BLaER1 (cell line): ENCODE results near the gene KRI1.
A peak's percentile ranks its signal among the peaks of the same experiment; 100 is the strongest.

ENCODE experiments used
- H3K27ac ChIP-seq: shearing (Covaris generic); formaldehyde crosslinking; 2 replicates; pipeline ENCODE4 v1.8.1; 2022
- H3K27me3 ChIP-seq: shearing (Covaris generic); formaldehyde crosslinking; 2 replicates; pipeline ENCODE4 v1.8.1; 2022
- H3K36me3 ChIP-seq: shearing (Covaris generic); formaldehyde crosslinking; 2 replicates; pipeline ENCODE4 v1.8.1; 2022
- H3K4me1 ChIP-seq: shearing (Covaris generic); formaldehyde crosslinking; 2 replicates; pipeline ENCODE4 v1.8.1; 2022
- H3K4me2 ChIP-seq: shearing (Covaris generic); formaldehyde crosslinking; 2 replicates; pipeline ENCODE4 v1.8.1; 2022
- H3K4me3 ChIP-seq: shearing (Covaris generic); formaldehyde crosslinking; 2 replicates; pipeline ENCODE4 v1.8.1; 2022
- H3K9ac ChIP-seq: shearing (Covaris generic); formaldehyde crosslinking; 2 replicates; pipeline ENCODE4 v1.8.1; 2022
- H3K9me3 ChIP-seq: shearing (Covaris generic); formaldehyde crosslinking; 2 replicates; pipeline ENCODE4 v1.8.1; 2022
- H4K20me1 ChIP-seq: shearing (Covaris generic); formaldehyde crosslinking; 2 replicates; pipeline ENCODE4 v1.8.1; 2022
- Cebpa-rat ChIP-seq: shearing (Covaris generic); IDR thresholded peaks from 2 replicates; pipeline ENCODE4 v1.8.1; 2022

Gene KRI1

DNA sequence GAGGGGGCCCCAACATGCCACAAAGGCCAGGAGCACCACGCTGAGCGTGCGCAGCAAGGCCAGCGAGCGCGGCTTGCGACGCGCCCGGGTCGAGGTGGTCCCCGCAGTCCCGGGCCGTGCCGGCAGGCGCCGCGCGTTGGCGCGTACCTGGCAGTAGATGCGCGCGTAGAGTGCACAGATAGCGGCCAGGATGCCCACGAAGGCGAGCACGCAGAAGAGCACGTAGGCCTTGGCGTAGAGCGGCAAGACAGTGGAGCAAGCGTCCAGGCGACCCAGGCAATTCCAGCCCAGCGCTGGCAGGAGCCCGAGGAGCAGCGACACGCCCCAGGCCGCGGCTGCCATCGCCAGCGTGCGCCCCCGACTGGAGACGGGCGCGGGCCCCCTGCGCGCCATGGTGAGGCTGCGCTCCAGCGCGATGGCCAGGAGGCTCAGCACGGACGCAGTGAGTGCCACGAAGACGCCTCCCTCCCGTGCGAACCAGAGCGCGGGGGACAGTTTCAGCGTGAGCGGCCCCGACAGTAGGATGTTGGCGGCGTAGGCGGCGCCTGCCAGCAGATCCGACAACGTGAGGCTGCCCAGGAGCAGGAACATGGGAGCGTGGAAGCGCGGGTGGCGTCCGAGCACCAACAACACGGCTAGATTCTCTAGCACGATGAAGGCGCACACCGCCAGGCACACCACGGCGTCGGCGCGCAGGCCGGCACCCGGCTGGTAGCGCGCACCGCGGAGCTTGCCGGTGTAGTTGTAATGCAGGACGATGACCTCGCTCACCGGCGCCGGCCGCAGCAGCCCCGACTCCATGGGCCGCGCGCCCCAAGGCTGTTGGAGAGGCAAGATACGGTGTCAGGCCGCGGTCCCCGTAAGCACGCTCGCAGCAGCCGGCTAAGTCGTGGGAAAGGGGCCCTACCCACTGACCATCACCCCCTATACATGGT, 51.3 kb downstream of the KRI1 start:
- peak overlapping the region; percentile 100 for H3K4me2 ChIP-seq
- no peaks in the 10 kb centered on the region for H3K9me3 ChIP-seq
- H3K4me3 ChIP-seq, result no peak overlapping the region
- H3K27me3 ChIP-seq, result no peaks in the 10 kb centered on the region
- no peak for TF ChIP-seq Cebpa-rat
- H3K36me3 ChIP-seq, result peaks cover 13% of the 10 kb centered on the region
- no peak overlapping the region for H3K9ac ChIP-seq
- no peaks in the 10 kb centered on the region for H4K20me1 ChIP-seq
- no peak overlapping the region for H3K27ac ChIP-seq
- H3K4me1 ChIP-seq, result peaks cover 91% of the 10 kb centered on the region

DNA sequence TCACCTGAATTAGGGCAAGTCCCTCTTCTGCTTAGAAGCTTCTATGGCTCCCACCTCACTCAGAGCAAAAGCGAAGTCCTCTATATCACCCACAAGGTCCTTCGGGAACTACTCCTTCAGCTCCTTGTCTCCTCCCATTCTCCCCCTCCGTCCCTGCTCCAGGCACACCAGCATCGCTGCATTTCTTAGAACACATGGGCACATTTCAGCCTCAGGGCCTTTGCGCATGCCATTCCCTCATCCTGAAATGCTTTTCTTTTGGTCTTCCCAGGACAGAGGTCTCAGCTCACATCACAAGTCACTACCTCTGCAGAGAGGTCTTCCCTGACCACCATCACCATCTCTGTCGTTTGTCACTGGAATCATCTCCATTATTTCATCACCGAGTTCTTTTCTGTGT, 52.6 kb downstream of the KRI1 start:
- no peak overlapping the region for H3K9ac ChIP-seq
- H3K9me3 ChIP-seq, result no peaks in the 10 kb centered on the region
- no peak overlapping the region for H3K4me2 ChIP-seq
- no peak overlapping the region for H3K4me3 ChIP-seq
- no peaks in the 10 kb centered on the region for H3K27me3 ChIP-seq
- H3K36me3 ChIP-seq, result peaks cover 13% of the 10 kb centered on the region
- H3K27ac ChIP-seq, result no peak overlapping the region
- H4K20me1 ChIP-seq, result no peaks in the 10 kb centered on the region
- TF ChIP-seq Cebpa-rat, result no peak
- H3K4me1 ChIP-seq, result peaks cover 86% of the 10 kb centered on the region

GRCh38 chr19:10510301-10510802, 55.5 kb downstream of the KRI1 start:
- Histone ChIP-seq H3K36me3 (peaks cover 13% of the 10 kb centered on the region), H3K4me3 (no peak overlapping the region), H3K9ac (0 out of 2 replicates have a peak overlapping the region, but pooled peaks have one; percentile 3), H3K4me2 (peak overlapping the region; percentile 65), H3K27ac (0 out of 2 replicates have a peak overlapping the region, but pooled peaks have one; percentile 16), H3K4me1 (peaks cover 57% of the 10 kb centered on the region), H3K27me3 (no peaks in the 10 kb centered on the region), H3K9me3 (no peaks in the 10 kb centered on the region), H4K20me1 (no peaks in the 10 kb centered on the region)
- TF ChIP-seq Cebpa-rat, result no peak

DNA sequence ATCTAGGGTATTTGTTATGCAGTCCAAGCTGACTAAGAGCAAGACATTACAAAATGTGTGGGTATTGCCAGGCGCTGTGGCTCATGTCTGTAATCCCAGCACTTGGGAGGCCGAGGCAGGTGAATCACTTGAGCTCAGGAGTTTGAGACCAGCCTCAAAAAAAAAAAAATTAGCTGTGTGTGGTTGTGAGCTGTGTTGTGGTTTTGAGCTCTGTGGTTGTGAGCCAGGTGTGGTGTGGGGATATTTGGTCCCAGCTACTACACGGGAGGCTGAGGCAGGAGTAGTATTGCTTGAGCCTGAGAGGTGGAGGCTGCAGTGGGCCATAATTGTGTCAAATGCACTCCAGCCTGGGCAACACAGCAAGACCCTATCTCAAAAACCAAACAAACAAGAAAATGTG, 57.1 kb downstream of the KRI1 start:
- H3K36me3 ChIP-seq, result peaks cover 3% of the 10 kb centered on the region
- H3K4me3 ChIP-seq, result no peak overlapping the region
- H3K27ac ChIP-seq, result no peak overlapping the region
- no peak for TF ChIP-seq Cebpa-rat
- no peaks in the 10 kb centered on the region for H3K9me3 ChIP-seq
- no peak overlapping the region for H3K9ac ChIP-seq
- H3K27me3 ChIP-seq, result no peaks in the 10 kb centered on the region
- no peak overlapping the region for H3K4me2 ChIP-seq
- H3K4me1 ChIP-seq, result peaks cover 51% of the 10 kb centered on the region
- H4K20me1 ChIP-seq, result no peaks in the 10 kb centered on the region

- Histone ChIP-seq H3K9ac (no peak overlapping the region), H3K4me1 (peaks cover 52% of the 10 kb centered on the region), H3K36me3 (no peaks in the 10 kb centered on the region), H3K9me3 (no peaks in the 10 kb centered on the region), H4K20me1 (no peaks in the 10 kb centered on the region), H3K4me2 (no peak overlapping the region), H3K27me3 (no peaks in the 10 kb centered on the region), H3K27ac (no peak overlapping the region), H3K4me3 (no peak overlapping the region)
- TF ChIP-seq Cebpa-rat, result no peak
These were observed 57.8 kb downstream of the KRI1 start for GRCh38 chr19:10508036-10508435.

DNA sequence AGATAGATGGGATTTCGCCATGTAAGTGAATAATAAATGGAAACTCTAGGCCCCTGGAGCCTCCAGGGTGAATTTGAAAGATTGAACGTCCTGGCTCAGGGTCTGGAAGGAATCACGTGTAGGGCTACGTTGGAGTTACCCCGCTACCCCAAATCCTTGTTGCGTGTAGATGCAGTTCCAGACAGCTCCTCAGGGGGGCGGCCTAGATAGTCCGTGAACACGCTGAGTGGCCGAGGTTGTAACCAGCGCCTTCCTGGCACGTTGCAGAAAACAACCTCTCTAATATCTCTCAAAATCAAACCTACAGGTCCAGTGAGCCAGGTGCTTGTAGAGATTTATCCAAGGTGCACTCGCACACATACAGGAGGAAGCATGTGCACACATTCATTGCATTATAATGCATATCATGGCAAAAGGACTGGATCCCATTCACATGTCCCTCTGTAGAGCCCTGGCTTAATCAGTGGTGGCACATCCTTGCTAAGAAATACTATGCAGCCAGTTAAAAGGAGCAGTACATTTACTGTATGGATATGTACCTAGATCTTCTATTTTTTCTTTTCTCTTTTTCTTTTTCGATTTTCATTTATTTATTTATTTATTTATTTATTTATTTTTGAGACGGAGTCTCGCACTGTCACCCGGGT, 60.1 kb downstream of the KRI1 start:
- no peak for TF ChIP-seq Cebpa-rat
- no peak overlapping the region for H3K4me2 ChIP-seq
- H3K27ac ChIP-seq, result no peak overlapping the region
- H3K36me3 ChIP-seq, result no peaks in the 10 kb centered on the region
- H4K20me1 ChIP-seq, result no peaks in the 10 kb centered on the region; the same call in 1 of the 2 replicates
- H3K4me3 ChIP-seq, result no peak overlapping the region
- no peaks in the 10 kb centered on the region for H3K27me3 ChIP-seq
- H3K4me1 ChIP-seq, result peaks cover 42% of the 10 kb centered on the region
- H3K9ac ChIP-seq, result no peak overlapping the region
- no peaks in the 10 kb centered on the region for H3K9me3 ChIP-seq
